Epidermal melanocyte (primary cell): Measurements from ENCODE around the gene ERCC2.

Source experiments
- DNase-seq: peaks from one replicate; pipeline ENCODE4 v3.0.0; 2011; ENCODE audit warnings: low spot score; ENCODE audit not compliant: insufficient read length

The ERCC2 gene

DNA sequence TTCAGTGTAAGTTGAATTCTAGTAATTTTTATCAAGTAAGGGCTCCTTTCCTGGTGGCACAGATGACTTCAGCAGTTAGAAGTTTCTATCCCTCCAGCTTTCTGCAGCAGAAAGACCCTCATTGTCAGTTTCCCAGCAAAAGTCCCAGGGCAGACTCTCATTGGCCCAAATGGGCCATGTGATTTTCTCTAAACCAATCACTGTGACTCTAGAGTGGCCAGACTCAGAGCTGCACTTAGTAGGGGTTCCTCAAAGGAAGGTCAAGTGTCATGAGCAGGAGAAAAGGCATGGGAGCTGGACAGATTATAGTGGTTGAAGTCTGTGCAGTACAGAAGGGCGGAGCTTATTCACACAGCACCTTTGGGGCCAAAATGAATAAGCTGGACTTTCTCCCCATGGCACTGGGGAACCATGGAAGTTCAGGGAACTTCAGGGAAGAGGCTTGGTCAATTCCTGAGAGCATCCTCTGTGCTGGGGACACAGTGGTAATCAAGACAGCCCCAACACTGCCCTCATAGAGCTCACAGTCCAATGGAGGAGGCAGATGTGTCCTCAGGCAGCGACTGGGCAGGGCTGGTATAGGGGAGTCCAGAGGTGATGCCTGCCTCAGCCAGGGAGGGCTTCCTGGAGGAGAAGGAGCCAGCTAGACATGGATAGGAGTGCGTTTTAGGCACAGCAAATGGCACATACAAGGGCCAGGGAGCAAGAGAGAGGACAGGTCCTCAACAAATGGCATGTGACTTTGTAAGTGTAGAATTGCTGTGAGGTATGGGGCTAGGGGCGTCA, 66.0 kb downstream of the ERCC2 start:
- no peak for DNase-seq

DNA sequence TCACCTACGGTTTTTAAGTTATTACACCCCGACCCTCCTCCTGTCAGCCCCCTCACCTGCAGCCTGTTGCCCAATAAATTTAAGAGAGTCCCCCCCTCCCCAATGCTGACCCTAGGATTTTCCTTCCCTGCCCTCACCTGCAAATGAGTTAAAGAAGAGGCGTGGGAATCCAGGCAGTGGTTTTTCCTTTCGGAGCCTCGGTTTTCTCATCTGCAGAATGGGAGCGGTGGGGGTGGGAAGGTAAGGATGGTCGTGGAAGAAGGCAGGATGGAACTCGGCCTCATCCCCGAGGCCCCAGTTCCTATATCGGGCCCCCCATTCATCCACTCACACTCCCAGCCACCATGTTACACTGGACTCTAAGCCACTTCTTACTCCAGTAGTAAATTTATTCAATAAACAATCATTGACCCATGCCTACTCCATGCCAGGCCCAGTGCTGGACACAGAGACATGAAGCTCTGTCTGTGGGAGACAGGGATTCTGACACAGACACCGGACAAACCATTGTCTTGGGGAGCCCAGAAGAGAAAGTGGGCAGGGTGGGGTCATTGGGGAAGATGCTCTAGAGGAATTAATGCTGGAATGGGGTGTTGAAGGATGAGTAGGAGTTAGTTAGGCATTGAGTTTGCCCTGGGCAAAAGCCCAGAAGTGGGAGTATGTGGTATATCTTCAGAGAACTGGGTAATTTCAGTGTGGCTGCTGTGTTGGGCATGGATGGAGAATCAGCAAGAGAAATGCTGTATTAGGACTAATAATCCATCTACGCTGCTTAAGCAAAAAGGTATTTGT, 66.9 kb downstream of the ERCC2 start:
- DNase-seq: no peak

DNA sequence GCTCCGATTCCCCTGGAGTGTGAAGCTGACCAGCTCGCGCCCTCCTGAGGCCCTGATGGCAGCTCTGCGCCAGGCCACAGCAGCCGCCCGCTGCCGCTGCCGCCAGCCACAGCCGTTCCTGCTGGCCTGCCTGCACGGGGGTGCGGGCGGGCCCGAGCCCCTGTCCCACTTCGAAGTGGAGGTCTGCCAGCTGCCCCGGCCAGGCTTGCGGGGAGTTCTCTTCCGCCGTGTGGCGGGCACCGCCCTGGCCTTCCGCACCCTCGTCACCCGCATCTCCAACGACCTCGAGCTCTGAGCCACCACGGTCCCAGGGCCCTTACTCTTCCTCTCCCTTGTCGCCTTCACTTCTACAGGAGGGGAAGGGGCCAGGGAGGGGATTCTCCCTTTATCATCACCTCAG, 68.0 kb downstream of the ERCC2 start:
- no peak for DNase-seq
